GM23338 (cell line): ENCODE data around the gene NEIL3. TPM values are rescaled to one million over a fixed set of nuclear protein-coding genes. Genes with fewer than 3 reads are reported as not detected.

ENCODE experiments used
- ATAC-seq: fragments of 200-7000 bp; cut with Tn5 transposase; 3 replicates; pipeline ENCODE4 v1.9.1; 2020
- DNase-seq: peaks from one replicate; pipeline ENCODE4 v3.0.0-alpha.2; 2015; ENCODE audit warnings: low spot score
- H2AFZ ChIP-seq: fragments of 200-600 bp; sonication (generic); 2 replicates; pipeline ENCODE4 v1.8.0; 2016; ENCODE audit warnings: antibody characterized with exemption, mild to moderate bottlenecking, moderate library complexity
- H3F3A ChIP-seq: fragments of 200-600 bp; sonication (generic); replicated peaks from 2 replicates; pipeline ENCODE4 v1.8.0; 2017; ENCODE audit warnings: antibody characterized with exemption, mixed run types, low read depth
- H3K27ac ChIP-seq: fragments of 200-600 bp; sonication (generic); 2 replicates; pipeline ENCODE4 v1.6.1; 2016; ENCODE audit warnings: low read depth
- H3K27me3 ChIP-seq: fragments of 200-600 bp; sonication (generic); 2 replicates; pipeline ENCODE4 v1.8.0; 2016; ENCODE audit warnings: mild to moderate bottlenecking, mixed run types, moderate library complexity; ENCODE audit not compliant: insufficient read depth
- H3K36me3 ChIP-seq: fragments of 200-600 bp; sonication (generic); 2 replicates; pipeline ENCODE4 v1.8.0; 2016; ENCODE audit warnings: mild to moderate bottlenecking; ENCODE audit not compliant: insufficient read depth
- H3K4me1 ChIP-seq: fragments of 200-600 bp; sonication (generic); 2 replicates; pipeline ENCODE4 v1.8.0; 2016; ENCODE audit warnings: mild to moderate bottlenecking, moderate library complexity; ENCODE audit not compliant: insufficient read depth
- H3K4me2 ChIP-seq: fragments of 200-600 bp; sonication (generic); 2 replicates; pipeline ENCODE4 v1.7.1; 2017; ENCODE audit warnings: mixed run types
- H3K4me3 ChIP-seq: fragments of 200-600 bp; sonication (generic); 2 replicates; pipeline ENCODE4 v1.6.1; 2016; ENCODE audit warnings: mixed run types
- H3K79me2 ChIP-seq: fragments of 200-600 bp; sonication (generic); replicated peaks from 2 replicates; pipeline ENCODE4 v1.8.0; 2017; ENCODE audit warnings: mild to moderate bottlenecking; ENCODE audit not compliant: insufficient read depth
- H3K9me2 ChIP-seq: fragments of 200-600 bp; sonication (generic); 2 replicates; pipeline ENCODE4 v1.8.0; 2017; ENCODE audit not compliant: insufficient read depth
- H4K20me1 ChIP-seq: fragments of 200-600 bp; sonication (generic); replicated peaks from 2 replicates; pipeline ENCODE4 v1.8.0; 2017; ENCODE audit warnings: mild to moderate bottlenecking; ENCODE audit not compliant: insufficient read depth
- H3K27ac Mint-ChIP-seq: 2 replicates; pipeline ENCODE4 v1.8.0; 2020; ENCODE audit warnings: inconsistent platforms, mild to moderate bottlenecking, moderate library complexity, mixed read lengths
- H3K27me3 Mint-ChIP-seq: 3 replicates; pipeline ENCODE4 v1.8.0; 2022; ENCODE audit warnings: low read depth, mild to moderate bottlenecking, moderate library complexity, mixed read lengths, inconsistent platforms; ENCODE audit not compliant: insufficient read depth, poor library complexity
- H3K36me3 Mint-ChIP-seq: 3 replicates; pipeline ENCODE4 v1.8.0; 2021; ENCODE audit warnings: low read depth, mild to moderate bottlenecking, inconsistent platforms, moderate library complexity, mixed read lengths
- H3K4me1 Mint-ChIP-seq: 3 replicates; pipeline ENCODE4 v1.8.0; 2020; ENCODE audit warnings: mild to moderate bottlenecking, inconsistent platforms, mixed read lengths
- H3K4me3 Mint-ChIP-seq: 3 replicates; pipeline ENCODE4 v1.8.0; 2021; ENCODE audit warnings: moderate library complexity, mild to moderate bottlenecking, inconsistent platforms, mixed read lengths
- H3K9me3 Mint-ChIP-seq: 3 replicates; pipeline ENCODE4 v1.8.0; 2020; ENCODE audit warnings: moderate library complexity, mild to moderate bottlenecking, inconsistent platforms, mixed read lengths
- CREB1 ChIP-seq: fragments of 250-450 bp; sonication (Bioruptor Pico); IDR thresholded peaks from 2 replicates; pipeline ENCODE4 v1.5.0; 2020; ENCODE audit warnings: low read depth, mild to moderate bottlenecking, moderate library complexity
- CTCF ChIP-seq, 2 experiments: fragments of 200-600 bp in 1 of 2; sonication (generic) in 1 of 2; conservative IDR thresholded peaks; 2 replicates each; pipeline versions ENCODE4 v1.5.1 to v1.6.1; 2016 to 2017; ENCODE audit warnings: antibody characterized with exemption in 2 of 2, low read depth in 2 of 2, mild to moderate bottlenecking in 2 of 2, moderate library complexity in 1 of 2
- ETS1 ChIP-seq: IDR thresholded peaks from 2 replicates; pipeline ENCODE4 v1.6.1; 2016; ENCODE audit warnings: antibody characterized with exemption
- EZH2 ChIP-seq: fragments of 200-600 bp; sonication (generic); IDR thresholded peaks from one replicate; pipeline ENCODE4 v1.8.0; 2017; ENCODE audit warnings: antibody characterized with exemption, mild to moderate bottlenecking, low read depth; ENCODE audit not compliant: unreplicated experiment
- EZH2phosphoT487 ChIP-seq: fragments of 200-600 bp; sonication (generic); IDR thresholded peaks from one replicate; pipeline ENCODE4 v1.8.1; 2018; ENCODE audit warnings: antibody characterized with exemption; ENCODE audit not compliant: unreplicated experiment
- JUNB ChIP-seq: IDR thresholded peaks from one replicate; pipeline ENCODE4 v1.6.1; 2016; ENCODE audit warnings: antibody characterized with exemption; ENCODE audit not compliant: unreplicated experiment
- NANOG ChIP-seq: IDR thresholded peaks from 2 replicates; pipeline ENCODE4 v1.6.1; 2016; ENCODE audit warnings: antibody characterized with exemption, borderline replicate concordance
- POLR2AphosphoS5 ChIP-seq: IDR thresholded peaks from 2 replicates; pipeline ENCODE4 v1.6.1; 2016; ENCODE audit warnings: antibody characterized with exemption, low read depth
- ZNF331 ChIP-seq: fragments of 250-450 bp; sonication (Bioruptor Pico); IDR thresholded peaks from 2 replicates; pipeline ENCODE4 v1.5.0; 2020; ENCODE audit warnings: low read depth, mild to moderate bottlenecking, moderate library complexity
- ZNF462 ChIP-seq: fragments of 250-450 bp; sonication (Bioruptor Pico); IDR thresholded peaks from 2 replicates; pipeline ENCODE4 v1.5.0; 2020; ENCODE audit warnings: mild to moderate bottlenecking, moderate library complexity
- polyA plus RNA-seq: library from polyadenylated mRNA; unstranded; fragments of >200 nt; fragmentation: Nextera tagmentation; extraction: Ambion mirVana; gene quantifications from 2 replicates; pipeline ENCODE4 v1.2.1, GENCODE V29; 2016
- total RNA-seq: library from RNA; depleted of rRNA; stranded (reverse); fragments of >200 nt; shearing (Covaris generic); gene quantifications from 2 replicates; pipeline ENCODE4 v1.2.3, GENCODE V29; 2014

NEIL3 gene
- total and polyA plus RNA-seq, 2 experiments from 2014 or later: 11.8 to 15.4 TPM

- TF ChIP-seq JUNB (no peak), CREB1 (no peak), EZH2phosphoT487 (no peak), CTCF (conservative IDR thresholded peaks at IDR 0.05; ENCODE audit: low read depth in 2 of 2) (no peak), ETS1 (no peak)
These were observed 22.4 kb upstream of the NEIL3 start (continued) for GRCh38 chr4:177287255-177287654.

- H3K27ac Mint-ChIP-seq: no peak overlapping the region
- DNase-seq (no peak), ATAC-seq (no peak)
- no peak overlapping the region for H3K4me3 Mint-ChIP-seq
- H3F3A ChIP-seq: no peaks in the 10 kb centered on the region
- H3K27ac ChIP-seq: no peak overlapping the region
- no peaks in the 10 kb centered on the region for H4K20me1 ChIP-seq
- H3K9me3 Mint-ChIP-seq: no peaks in the 10 kb centered on the region
- H3K27me3 Mint-ChIP-seq: no peaks in the 10 kb centered on the region
- TF ChIP-seq EZH2phosphoT487 (no peak), JUNB (no peak), POLR2AphosphoS5 (no peak), EZH2 (no peak), ZNF331 (CRISPR knock-in tag) (no peak), ZNF462 (no peak), NANOG (no peak), CTCF (conservative IDR thresholded peaks at IDR 0.05; ENCODE audit: low read depth in 2 of 2) (no peak), ETS1 (no peak), CREB1 (no peak)
- no peaks in the 10 kb centered on the region for H3K27me3 ChIP-seq
- no peaks in the 10 kb centered on the region for H3K36me3 ChIP-seq
- no peaks in the 10 kb centered on the region; the same call in 2 of the 3 replicates for H3K4me1 Mint-ChIP-seq
- no peaks in the 10 kb centered on the region for H3K36me3 Mint-ChIP-seq
- no peaks in the 10 kb centered on the region for H3K9me2 ChIP-seq
- no peak overlapping the region for H2AFZ ChIP-seq
- H3K4me3 ChIP-seq: no peak overlapping the region
- no peaks in the 10 kb centered on the region for H3K4me1 ChIP-seq
- no peak overlapping the region for H3K4me2 ChIP-seq
- no peaks in the 10 kb centered on the region for H3K79me2 ChIP-seq
These were observed 21.3 kb upstream of the NEIL3 start for GRCh38 chr4:177288335-177288734.
